C4-2B (cell line): ENCODE data around the gene MXRA8.
A peak's percentile ranks its signal among the peaks of the same experiment; 100 is the strongest.

Source experiments
- H3K27ac ChIP-seq: fragments of 450-650 bp; 2 replicates; pipeline ENCODE4 v1.5.1; 2017
- ZFX ChIP-seq: fragments of 450-650 bp; IDR thresholded peaks from 2 replicates; pipeline ENCODE4 v1.6.1; 2017
- TF ChIP-seq, protein P1 (sequence below): fragments of 450-650 bp; conservative IDR thresholded peaks from 2 replicates; pipeline ENCODE4 v1.5.1; 2017; ENCODE audit warnings: mild to moderate bottlenecking

MXRA8 gene

DNA sequence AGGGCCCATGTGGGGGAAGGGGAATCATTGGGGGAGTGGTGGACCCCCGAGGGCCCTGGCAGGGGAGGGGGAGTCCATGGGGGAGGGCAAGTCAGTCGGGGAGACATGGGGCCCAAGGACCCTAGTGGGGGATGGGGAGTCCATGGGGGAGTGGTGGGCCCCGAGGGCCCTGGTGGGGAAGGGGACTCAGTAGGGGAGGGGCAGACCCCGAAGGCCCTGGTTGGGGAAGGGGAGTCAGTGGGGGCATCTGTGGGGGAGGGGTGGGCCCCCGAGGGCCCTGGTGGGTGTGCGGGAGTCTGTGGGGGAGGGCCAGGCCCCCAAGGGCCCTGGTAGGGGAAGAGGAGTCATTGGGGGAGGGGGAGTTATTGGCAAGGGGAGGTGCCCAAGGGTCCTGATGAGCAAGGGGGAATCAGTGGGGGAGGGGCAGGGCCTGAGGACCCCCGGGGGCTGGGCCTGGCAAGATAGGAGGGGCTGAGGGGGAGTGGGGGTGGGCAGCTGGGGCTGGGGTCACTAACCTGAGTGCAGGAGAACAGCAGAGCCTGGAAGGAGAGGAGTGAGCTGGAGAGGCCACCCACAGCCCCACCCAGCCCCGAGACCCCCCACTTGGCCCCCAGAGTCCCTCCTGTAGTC, 2.1 kb downstream of the MXRA8 start:
- no peak for TF ChIP-seq ZFX
- TF ChIP-seq, protein P1, sequence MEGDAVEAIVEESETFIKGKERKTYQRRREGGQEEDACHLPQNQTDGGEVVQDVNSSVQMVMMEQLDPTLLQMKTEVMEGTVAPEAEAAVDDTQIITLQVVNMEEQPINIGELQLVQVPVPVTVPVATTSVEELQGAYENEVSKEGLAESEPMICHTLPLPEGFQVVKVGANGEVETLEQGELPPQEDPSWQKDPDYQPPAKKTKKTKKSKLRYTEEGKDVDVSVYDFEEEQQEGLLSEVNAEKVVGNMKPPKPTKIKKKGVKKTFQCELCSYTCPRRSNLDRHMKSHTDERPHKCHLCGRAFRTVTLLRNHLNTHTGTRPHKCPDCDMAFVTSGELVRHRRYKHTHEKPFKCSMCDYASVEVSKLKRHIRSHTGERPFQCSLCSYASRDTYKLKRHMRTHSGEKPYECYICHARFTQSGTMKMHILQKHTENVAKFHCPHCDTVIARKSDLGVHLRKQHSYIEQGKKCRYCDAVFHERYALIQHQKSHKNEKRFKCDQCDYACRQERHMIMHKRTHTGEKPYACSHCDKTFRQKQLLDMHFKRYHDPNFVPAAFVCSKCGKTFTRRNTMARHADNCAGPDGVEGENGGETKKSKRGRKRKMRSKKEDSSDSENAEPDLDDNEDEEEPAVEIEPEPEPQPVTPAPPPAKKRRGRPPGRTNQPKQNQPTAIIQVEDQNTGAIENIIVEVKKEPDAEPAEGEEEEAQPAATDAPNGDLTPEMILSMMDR: no peak
- peak overlapping the region; percentile 86 for H3K27ac ChIP-seq

DNA sequence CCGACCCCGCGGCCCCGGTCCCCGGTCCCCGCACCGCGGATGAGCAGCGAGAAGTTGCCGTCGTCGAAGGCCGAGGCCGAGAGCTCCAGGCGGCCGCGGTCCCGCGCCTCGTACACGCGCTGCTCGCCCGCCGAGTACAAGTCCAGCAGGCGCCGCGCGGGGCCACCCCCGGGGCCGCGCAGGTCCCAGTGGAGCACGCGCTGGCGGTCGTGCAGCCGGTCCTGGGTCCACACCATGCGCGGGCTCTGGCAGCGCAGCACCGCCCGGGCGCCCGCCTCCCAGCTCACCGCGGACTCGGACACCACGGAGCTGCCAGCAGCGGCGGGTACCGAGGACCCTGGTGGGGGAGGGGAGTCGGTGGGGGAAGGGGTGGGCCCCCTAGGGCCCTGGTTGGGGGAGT, 2.9 kb downstream of the MXRA8 start:
- H3K27ac ChIP-seq: peak overlapping the region; percentile 86
- TF ChIP-seq, protein P1: no peak
- peak; percentile 27; the same call in 1 of the 2 replicates for TF ChIP-seq ZFX

DNA sequence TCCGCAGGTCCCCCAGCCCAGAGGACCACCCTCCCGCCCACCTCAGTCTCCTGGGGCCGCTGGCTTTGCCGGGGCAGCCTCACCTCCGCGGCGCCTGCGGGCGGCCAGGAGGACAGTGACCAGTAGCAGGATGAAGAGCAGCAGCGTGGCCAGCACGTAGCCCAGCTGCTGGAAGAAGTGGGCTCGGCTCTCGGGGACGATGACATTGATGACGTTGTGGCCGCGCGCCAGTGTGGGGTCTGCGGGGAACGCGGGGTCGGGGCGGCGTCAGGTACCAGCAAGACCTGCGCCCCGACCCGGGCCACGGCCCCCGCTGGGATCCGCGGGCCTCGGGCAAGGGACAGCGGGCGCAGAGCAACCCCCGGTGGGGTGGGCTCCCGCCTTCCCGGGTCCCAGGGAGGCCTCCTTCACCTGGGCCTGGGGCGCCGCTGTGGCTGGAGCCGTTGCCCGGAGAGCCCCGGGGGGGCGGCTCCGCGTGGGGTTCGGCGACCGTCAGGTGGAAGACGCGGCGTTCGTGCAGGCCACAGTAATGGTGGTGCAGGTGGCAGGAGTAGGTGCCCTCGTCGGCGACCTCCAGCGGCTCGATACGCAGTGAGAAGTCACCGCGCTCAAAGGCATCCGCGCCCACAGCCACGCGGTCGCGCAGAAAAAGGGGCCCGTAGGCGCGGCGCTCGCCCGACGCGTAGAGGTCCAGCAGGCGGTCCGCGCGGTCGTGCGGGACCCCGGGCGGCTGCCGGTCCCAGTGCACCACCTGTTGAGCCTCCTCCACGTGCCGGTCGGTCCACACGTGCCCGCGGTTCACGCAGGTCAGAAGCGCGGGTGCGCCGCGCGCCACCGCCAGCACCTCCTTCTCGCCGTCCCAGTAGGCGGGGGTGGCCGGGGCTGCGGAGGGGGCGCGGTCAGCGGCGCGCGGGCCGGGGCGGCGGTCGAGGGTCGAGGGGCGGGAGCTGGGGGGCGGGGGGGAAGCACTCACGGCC, 3.8 kb downstream of the MXRA8 start:
- H3K27ac ChIP-seq: peak overlapping the region; percentile 86
- peak; percentile 23; the same call in 1 of the 2 replicates for TF ChIP-seq ZFX
- TF ChIP-seq, protein P1: no peak

DNA sequence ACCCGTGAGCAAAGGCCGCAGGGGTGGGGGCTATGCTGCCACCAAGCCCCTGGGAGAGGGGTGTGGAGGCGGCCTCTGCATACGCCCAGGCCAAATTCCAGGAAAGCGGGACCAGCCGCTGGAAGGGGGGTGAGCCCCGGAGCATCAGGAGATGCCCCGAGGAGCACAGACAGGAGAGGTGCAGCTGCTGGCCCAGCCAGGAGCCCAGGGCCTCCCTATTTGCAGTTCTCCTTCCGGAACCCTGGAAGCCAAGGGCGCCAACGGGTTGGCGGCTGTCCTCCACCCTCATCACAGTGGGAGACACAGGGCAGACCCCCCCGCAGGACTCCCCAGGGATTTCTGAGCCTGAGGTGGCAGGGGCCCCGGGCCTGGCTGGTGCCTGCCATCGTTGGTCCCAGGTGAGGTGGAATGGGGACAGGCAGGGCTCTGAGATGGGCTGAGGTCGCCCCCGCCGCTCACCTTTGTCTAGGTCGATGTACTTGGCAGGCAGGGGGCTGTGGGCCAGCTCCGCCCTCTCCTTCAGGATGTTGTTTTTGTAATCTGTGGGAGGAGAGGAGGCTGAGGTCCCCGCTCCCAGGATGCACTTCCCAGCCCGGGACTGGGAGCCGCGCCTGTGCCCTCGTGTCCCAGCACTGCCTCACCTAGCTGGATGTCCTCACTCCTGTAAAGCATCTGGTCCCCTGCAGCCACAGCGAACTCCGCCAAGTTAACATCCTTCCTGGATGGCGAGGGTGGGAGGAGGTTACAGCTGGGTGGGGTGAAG, 4.8 kb downstream of the MXRA8 start:
- peak overlapping the region; percentile 86 for H3K27ac ChIP-seq
- no peak for TF ChIP-seq ZFX
- TF ChIP-seq, protein P1: no peak

DNA sequence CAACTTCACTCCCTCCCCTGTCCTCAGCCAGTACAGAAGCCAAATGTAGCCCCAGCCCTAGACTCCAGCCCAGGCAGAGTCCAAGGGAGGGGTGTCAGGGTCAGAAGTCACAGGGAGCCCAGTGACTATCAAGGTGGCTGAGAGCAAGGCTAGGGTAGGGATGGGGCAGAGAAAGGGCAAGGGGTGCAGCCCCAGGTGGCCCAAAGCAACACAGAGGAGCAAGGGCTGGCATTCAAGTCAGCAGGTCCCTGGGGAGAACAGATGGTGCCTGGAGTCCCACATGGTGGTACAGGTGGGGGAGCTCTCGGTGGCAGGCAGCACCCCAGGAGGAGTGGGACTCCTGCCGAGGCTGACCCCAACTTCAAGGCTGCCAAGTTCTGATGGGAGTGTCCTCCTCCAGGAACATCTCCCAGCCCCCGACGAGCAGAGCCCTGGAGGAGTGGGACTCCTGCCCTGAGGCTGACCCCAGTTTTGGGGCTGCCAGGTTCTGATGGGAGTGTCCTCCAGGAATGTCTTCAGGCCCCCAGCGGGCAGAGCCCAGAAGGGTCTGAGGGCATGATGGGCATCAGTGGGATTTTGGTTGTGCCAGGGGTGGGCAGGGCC, 5.5 kb downstream of the MXRA8 start:
- TF ChIP-seq ZFX: no peak
- TF ChIP-seq, protein P1: no peak
- peak overlapping the region; percentile 86 for H3K27ac ChIP-seq

DNA sequence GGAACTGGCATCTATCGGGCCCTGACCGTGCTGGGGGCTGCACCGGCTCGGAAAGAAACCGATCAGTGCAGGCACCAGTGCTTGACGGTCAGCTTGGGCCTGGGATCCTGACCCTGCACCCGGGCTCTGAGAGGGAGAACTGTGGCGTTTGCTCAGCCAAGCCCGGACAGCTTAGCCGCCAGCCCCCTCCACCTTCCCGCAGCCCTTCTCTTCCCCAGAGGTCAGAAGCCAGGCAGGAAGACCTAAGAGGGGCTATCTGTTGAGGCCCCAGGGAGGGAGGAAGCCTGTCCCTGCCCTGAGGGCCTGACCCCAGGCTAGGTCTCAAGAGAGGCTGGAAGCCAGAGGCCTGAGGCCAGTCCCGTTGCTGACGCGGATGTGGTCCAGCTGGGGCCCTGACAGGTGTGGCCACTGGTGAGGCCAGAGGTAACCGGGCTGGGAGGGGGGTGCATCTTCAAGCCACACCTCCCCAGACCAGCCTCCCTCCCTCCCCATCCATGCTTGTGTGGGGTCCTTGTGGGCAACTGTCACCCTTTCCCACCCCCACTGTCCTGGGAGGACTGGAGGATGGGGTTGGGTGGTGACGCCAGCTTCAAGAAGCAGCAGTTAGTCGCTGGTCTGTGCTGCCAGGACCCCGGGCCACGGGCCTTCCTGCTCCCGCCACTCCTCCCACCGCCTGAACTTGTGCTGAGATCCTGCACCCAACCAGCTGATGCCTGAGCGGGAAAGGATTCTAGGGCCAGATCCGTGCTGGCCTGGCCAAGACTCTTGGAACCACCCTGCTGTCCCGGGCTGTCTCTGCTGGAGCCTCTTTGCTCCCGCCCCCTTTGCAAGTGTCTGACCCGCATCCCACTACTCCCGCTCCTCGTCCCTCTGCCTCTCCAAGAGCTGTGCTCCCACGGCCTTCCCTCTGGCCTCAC, 6.6 kb downstream of the MXRA8 start:
- no peak for TF ChIP-seq ZFX
- TF ChIP-seq, protein P1: no peak
- H3K27ac ChIP-seq: peak overlapping the region; percentile 86
